HepG2 (cell line): Measurements from ENCODE around the gene THSD4. TPM values are rescaled to one million over a fixed set of nuclear protein-coding genes. Genes with fewer than 3 reads are reported as not detected.

Experiments used
- ATAC-seq: fragments of 200-7000 bp; cut with Tn5 transposase; 3 replicates; pipeline ENCODE4 v1.9.1; 2020; ENCODE audit warnings: mild to moderate bottlenecking, moderate library complexity
- BruUV-seq: library from RNA; stranded (reverse); fragments of 400-500 nt; replicated peaks from 2 replicates; lab custom pipeline; 2021; lab: Mats Ljungman, UMichigan
- CTCF ChIA-PET: fragments of 300-600 bp; formaldehyde crosslinking; extraction: SDS; loops from one replicate; lab custom pipeline; 2021; ENCODE audit warnings: low total read pairs, inconsistent platforms, low intra/inter-chr PET ratio; lab: Yijun Ruan, JAX
- POLR2A ChIA-PET: fragments of 350-600 bp; sonication (Branson Sonifier 250); formaldehyde crosslinking; loops from one replicate; lab custom pipeline; 2020; ENCODE audit warnings: antibody characterized with exemption, inconsistent platforms; lab: Yijun Ruan, JAX
- DNase-seq: peaks from one replicate; pipeline ENCODE4 v3.0.0-alpha.2; 2015; ENCODE audit warnings: low spot score
- FAIRE-seq: peaks from 3 replicates; lab custom pipeline; 2011; peaks lifted over from hg19 to GRCh38; lab: Jason Lieb, UNC
- H2AFZ ChIP-seq: one replicate; pipeline ENCODE4 v1.6.1; 2011; ENCODE audit warnings: low read length, inconsistent platforms
- H3K27ac ChIP-seq: fragments of 300-600 bp; 3 replicates; pipeline ENCODE4 v1.8.0; 2011; ENCODE audit warnings: mixed run types, mild to moderate bottlenecking, mixed read lengths, low read length, inconsistent platforms; ENCODE audit not compliant: insufficient read depth; ENCODE audit errors: extremely low read length
- H3K27me3 ChIP-seq, 2 experiments: fragments of 200-600 bp in 1 of 2; 2 replicates in 1 of 2; 3 replicates in 1 of 2; pipeline versions ENCODE4 v1.6.0 to v1.8.0; 2011; ENCODE audit warnings: low read length in 2 of 2, mild to moderate bottlenecking in 2 of 2, moderate library complexity in 2 of 2, inconsistent platforms in 1 of 2; ENCODE audit not compliant: insufficient read depth in 2 of 2, control insufficient read depth in 1 of 2
- H3K36me3 ChIP-seq, 2 experiments: fragments of 200-600 bp in 1 of 2; replicated peaks in 1 of 2; 2 replicates in 1 of 2; 3 replicates in 1 of 2; pipeline versions ENCODE4 v1.5.1 to v1.8.0; 2011; ENCODE audit warnings: low read length in 2 of 2, inconsistent platforms in 1 of 2; ENCODE audit not compliant: insufficient read depth in 2 of 2, control insufficient read depth in 1 of 2
- H3K4me1 ChIP-seq: 2 replicates; pipeline ENCODE4 v1.5.1; 2012; ENCODE audit warnings: low read length, inconsistent platforms; ENCODE audit not compliant: insufficient read depth
- H3K4me2 ChIP-seq: 2 replicates; pipeline ENCODE4 v1.6.0; 2011; ENCODE audit warnings: low read depth, low read length, inconsistent platforms
- H3K4me3 ChIP-seq, 3 experiments: fragments of 200-600 bp in 1 of 3; sonication (generic), shearing (Covaris generic) in 1 of 3; replicated peaks in 1 of 3; 2 replicates each; pipeline ENCODE4 v1.5.1; 2011 to 2016; ENCODE audit warnings: low read length in 3 of 3, inconsistent platforms in 2 of 3, low read depth in 2 of 3, mild to moderate bottlenecking in 2 of 3, control low read depth in 1 of 3, mixed read lengths in 1 of 3; ENCODE audit not compliant: insufficient read depth in 1 of 3
- H3K79me2 ChIP-seq: one replicate; pipeline ENCODE4 v1.6.1; 2011; ENCODE audit warnings: low read length, inconsistent platforms; ENCODE audit not compliant: insufficient read depth
- H3K9ac ChIP-seq: 2 replicates; pipeline ENCODE4 v1.6.0; 2011; ENCODE audit warnings: mild to moderate bottlenecking, low read depth, low read length, inconsistent platforms; ENCODE audit not compliant: insufficient read depth
- H3K9me3 ChIP-seq: 2 replicates; pipeline ENCODE4 v1.5.1; 2012; ENCODE audit warnings: mild to moderate bottlenecking, low read length
- H4K20me1 ChIP-seq: 2 replicates; pipeline ENCODE4 v1.6.0; 2011; ENCODE audit warnings: inconsistent platforms, mild to moderate bottlenecking, low read length, moderate library complexity; ENCODE audit not compliant: insufficient read depth
- KDM5B ChIP-seq: sonication (generic); formaldehyde crosslinking; IDR thresholded peaks from 2 replicates; pipeline ENCODE4 v1.4.0; 2020; ENCODE audit warnings: missing genetic modification reagents, mild to moderate bottlenecking, borderline replicate concordance
- SOX13 ChIP-seq, 3 experiments: fragments of 450-650 bp in 1 of 3; sonication (generic) in 1 of 3; formaldehyde crosslinking in 1 of 3; IDR thresholded peaks in 2 of 3; conservative IDR thresholded peaks in 1 of 3; 2 replicates each; pipeline versions ENCODE4 v1.5.0 to v1.6.1; 2016 to 2020; ENCODE audit warnings: antibody characterized with exemption in 1 of 3, mild to moderate bottlenecking in 1 of 3, missing compliant biosample characterization in 1 of 3, missing genetic modification reagents in 1 of 3, moderate library complexity in 1 of 3
- SOX6 ChIP-seq, 2 experiments: fragments of 450-650 bp in 1 of 2; sonication (generic) in 1 of 2; formaldehyde crosslinking in 1 of 2; IDR thresholded peaks; 2 replicates each; pipeline versions ENCODE4 v1.4.0 to v1.6.1; 2017 to 2020; ENCODE audit warnings: antibody characterized with exemption in 1 of 2, mild to moderate bottlenecking in 1 of 2, missing genetic modification reagents in 1 of 2
- TRAFD1 ChIP-seq: sonication (generic); formaldehyde crosslinking; IDR thresholded peaks from 2 replicates; pipeline ENCODE4 v1.5.1; 2020; ENCODE audit warnings: missing genetic modification reagents, mild to moderate bottlenecking, borderline replicate concordance
- ZNF225 ChIP-seq: sonication (generic); formaldehyde crosslinking; IDR thresholded peaks from 2 replicates; pipeline ENCODE4 v1.4.0; 2020; ENCODE audit warnings: mild to moderate bottlenecking, missing genetic modification reagents
- WGBS: methylation state at CpG from one replicate; pipeline ENCODE4 v1.1.6; 2017; ENCODE audit warnings: low lambda C conversion rate; 5-methylcytosine and 5-hydroxymethylcytosine counted together
- in situ Hi-C: cut with HindIII; loops from 2 replicates; pipeline ENCODE4 v1.10.0; 2017; ENCODE audit warnings: low pct_unique_long_range_greater_than_20kb; ENCODE audit not compliant: extremely low pct_ligation_motif_present
- intact Hi-C: fragments of 100-400 bp; cut with micrococcal nuclease; formaldehyde crosslinking; loops from one replicate; pipeline ENCODE4 v1.10.0; 2022; ENCODE audit not compliant: unreplicated experiment
- polyA plus RNA-seq, 8 experiments: library from polyadenylated mRNA; depleted of rRNA in 3 of 8; stranded (reverse) in 7 of 8; unstranded in 1 of 8; fragments of >200 nt; fragmentation: Illumina TruSeq in 4 of 8; extraction: Trizol in 4 of 8; gene quantifications; 2 replicates each; pipeline versions ENCODE4 v1.2.1 to v1.2.3, GENCODE V29; 2011 to 2016; ENCODE audit warnings: low read depth in 4 of 8, missing spikeins in 1 of 8, mixed read lengths in 1 of 8; ENCODE audit not compliant: insufficient read depth in 1 of 8
- total RNA-seq, 5 experiments: library from RNA; depleted of rRNA; stranded (reverse); fragments of >200 nt; fragmentation: Illumina TruSeq; extraction: Trizol; gene quantifications; 2 replicates each; pipeline ENCODE4 v1.2.3, GENCODE V29; 2016; ENCODE audit warnings: low read depth in 1 of 5

THSD4 gene
- total and polyA plus RNA-seq, 2 of the 13 experiments (the other 11 are each of a cell fraction or from before 2014, with no cell fraction given) = 0.07 to 0.21 TPM

GRCh38 chr15:71598741-71599140 lies 483.5 kb downstream of the THSD4 start (continued):
- no peak for TF ChIP-seq KDM5B (CRISPR knock-in tag)
- TF ChIP-seq TRAFD1 (CRISPR knock-in tag) = no peak
- TF ChIP-seq, all 625 proteins: peak for 0

- in situ Hi-C loops (no loop called here), intact Hi-C loops (no loop called here)
- BruUV-seq = no TSS peak
- WGBS = 25% methylated on average over 7 of the region's 9 CpGs
- H3K4me2 ChIP-seq = no peak overlapping the region
- ChIA-PET POLR2A (no interaction called here), CTCF (no interaction called here)
- peaks cover 13% of the 10 kb centered on the region for H3K4me1 ChIP-seq
- no peaks in the 10 kb centered on the region for H4K20me1 ChIP-seq
- no peak overlapping the region for H3K9ac ChIP-seq
- no peak for TF ChIP-seq ZNF225 (CRISPR knock-in tag)
- TF ChIP-seq SOX13 (IDR thresholded peaks at IDR 0.05) = no peak
- TF ChIP-seq SOX13 (CRISPR knock-in tag; conservative IDR thresholded peaks at IDR 0.05 in 1 of 2, IDR thresholded peaks at IDR 0.05 in 1 of 2) = 0 out of 4 replicates have a peak, but pooled peaks of 1 of the 2 experiments have one; percentile 21
- no peak for TF ChIP-seq SOX6 (IDR thresholded peaks at IDR 0.05)
- TF ChIP-seq SOX6 (CRISPR knock-in tag; IDR thresholded peaks at IDR 0.05) = peak; percentile 38; the same call in 1 of the 2 replicates
- FAIRE-seq = no peak
- ATAC-seq = no peak
- no peak overlapping the region for H3K27ac ChIP-seq
- H3K36me3 ChIP-seq = no peaks in the 10 kb centered on the region
- no peak overlapping the region; a peak in 1 of 6 replicates for H3K4me3 ChIP-seq
- H2AFZ ChIP-seq = no peak overlapping the region
- H3K9me3 ChIP-seq = no peaks in the 10 kb centered on the region
- no peaks in the 10 kb centered on the region for H3K79me2 ChIP-seq
- H3K27me3 ChIP-seq = peaks cover 0 to 9% of the 10 kb centered on the region in 2 experiments; a peak in 2 of 5 replicates
- no peak for DNase-seq
These were observed 484.3 kb downstream of the THSD4 start for GRCh38 chr15:71599418-71600151.
